Measurements from ENCODE around the gene RNF130. TPM values are rescaled to one million over a fixed set of nuclear protein-coding genes. Genes with fewer than 3 reads are reported as not detected.

The RNF130 gene
- total and polyA plus RNA-seq, 2 of the 13 experiments (the other 11 are each of a cell fraction or from before 2014, with no cell fraction given), result 28.2 to 28.3 TPM

GRCh38 chr5:179906795-179907555 is 164.6 kb downstream of the RNF130 start (continued):
- TF ChIP-seq MXD1 (CRISPR knock-in tag; IDR thresholded peaks at IDR 0.05), result peak; percentile 67; the same call in 1 of the 2 replicates
- TF ChIP-seq RBM39 (IDR thresholded peaks at IDR 0.05; ENCODE audit: low read depth, low read length, poor library complexity, severe bottlenecking), result peak; percentile 36
- no peak for TF ChIP-seq ZNF569 (CRISPR knock-in tag; IDR thresholded peaks at IDR 0.05; ENCODE audit: borderline replicate concordance)
- no peak for TF ChIP-seq RNF2 (conservative IDR thresholded peaks at IDR 0.05; ENCODE audit: low read depth)
- TF ChIP-seq SMYD3 (CRISPR knock-in tag; IDR thresholded peaks at IDR 0.05), result no peak
- TF ChIP-seq, protein P1, sequence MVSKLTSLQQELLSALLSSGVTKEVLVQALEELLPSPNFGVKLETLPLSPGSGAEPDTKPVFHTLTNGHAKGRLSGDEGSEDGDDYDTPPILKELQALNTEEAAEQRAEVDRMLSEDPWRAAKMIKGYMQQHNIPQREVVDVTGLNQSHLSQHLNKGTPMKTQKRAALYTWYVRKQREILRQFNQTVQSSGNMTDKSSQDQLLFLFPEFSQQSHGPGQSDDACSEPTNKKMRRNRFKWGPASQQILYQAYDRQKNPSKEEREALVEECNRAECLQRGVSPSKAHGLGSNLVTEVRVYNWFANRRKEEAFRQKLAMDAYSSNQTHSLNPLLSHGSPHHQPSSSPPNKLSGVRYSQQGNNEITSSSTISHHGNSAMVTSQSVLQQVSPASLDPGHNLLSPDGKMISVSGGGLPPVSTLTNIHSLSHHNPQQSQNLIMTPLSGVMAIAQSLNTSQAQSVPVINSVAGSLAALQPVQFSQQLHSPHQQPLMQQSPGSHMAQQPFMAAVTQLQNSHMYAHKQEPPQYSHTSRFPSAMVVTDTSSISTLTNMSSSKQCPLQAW (CRISPR knock-in tag; IDR thresholded peaks at IDR 0.05), result 0 out of 2 replicates have a peak, but pooled peaks have one; percentile 36

DNA sequence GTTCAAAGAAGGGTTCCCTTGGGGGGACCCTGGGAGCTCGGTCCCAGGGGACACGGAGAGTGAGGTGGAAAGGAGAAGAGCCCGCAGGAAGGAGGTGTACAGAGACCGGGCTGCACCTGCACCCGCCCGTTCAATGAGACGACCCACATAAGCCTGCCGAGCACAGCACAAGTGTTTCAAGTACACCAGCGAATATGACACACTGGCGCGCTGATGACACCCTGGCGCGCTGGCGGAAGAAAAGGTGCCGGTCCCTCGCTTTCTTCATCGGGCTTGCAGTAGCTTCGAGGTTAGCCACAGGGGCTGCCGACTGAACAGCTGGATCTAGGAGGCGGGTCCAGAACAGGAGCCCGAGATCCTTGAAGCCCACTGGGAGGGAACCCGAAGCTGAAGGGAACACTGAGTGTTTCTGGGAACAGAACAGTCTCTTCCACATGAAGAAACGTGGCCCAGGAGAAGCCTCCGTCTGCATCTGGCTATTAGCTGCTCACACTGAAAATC is 165.2 kb downstream of the RNF130 start:
- no peak overlapping the region for H2AFZ ChIP-seq (ENCODE audit: low read length)
- no peak for ATAC-seq
- peaks cover 21% of the 10 kb centered on the region for H3K4me1 ChIP-seq (ENCODE audit: insufficient read depth, low read length)
- H3K79me2 ChIP-seq (ENCODE audit: insufficient read depth, low read length), result peaks cover 18% of the 10 kb centered on the region
- POLR2A ChIA-PET, result interaction anchor here (0.8 to 1.5 kb wide), 2 partner anchors 11 to 86 kb away, joined by 3 to 6 read pairs; partner anchors contain the start of gene SQSTM1
- TF ChIP-seq PAWR (CRISPR knock-in tag; IDR thresholded peaks at IDR 0.05; ENCODE audit: borderline replicate concordance) (0 out of 2 replicates have a peak, but pooled peaks have one; percentile 41), RXRA (CRISPR knock-in tag; IDR thresholded peaks at IDR 0.05) (0 out of 2 replicates have a peak, but pooled peaks have one; percentile 7), CREM (IDR thresholded peaks at IDR 0.05) (no peak), CREM (CRISPR knock-in tag; IDR thresholded peaks at IDR 0.05) (no peak), FOXA1 (IDR thresholded peaks at IDR 0.05) (no peak), FOXA1 (CRISPR knock-in tag; IDR thresholded peaks at IDR 0.05) (no peak)
- H3K4me3 ChIP-seq (replicated peaks in 1 of 3; ENCODE audit: insufficient read depth in 1 of 3, low read depth in 2 of 3, low read length in 3 of 3), result peak overlapping the region; percentile 82 to 86 (median 85)
- intact Hi-C loops (cut with micrococcal nuclease; ENCODE audit: unreplicated experiment), result loop anchor here (5.0 to 10.0 kb wide), 2 partner anchors 142 to 166 kb away; partner anchors contain the start of gene RNF130
- in situ Hi-C loops (cut with HindIII; ENCODE audit: extremely low pct_ligation_motif_present, low pct_unique_long_range_greater_than_20kb), result no loop called here
- H3K9me3 ChIP-seq (ENCODE audit: low read length), result no peaks in the 10 kb centered on the region
- CTCF ChIA-PET (ENCODE audit: low intra/inter-chr PET ratio, low total read pairs), result no interaction called here
- H3K27me3 ChIP-seq (ENCODE audit: control insufficient read depth in 1 of 2, insufficient read depth in 2 of 2, low read length in 2 of 2), result no peaks in the 10 kb centered on the region
- 95% methylated on average over 20 of the region's 24 CpGs for WGBS (ENCODE audit: low lambda C conversion rate)
- H4K20me1 ChIP-seq (ENCODE audit: insufficient read depth, low read length), result no peaks in the 10 kb centered on the region
- H3K4me2 ChIP-seq (ENCODE audit: low read depth, low read length), result peak overlapping the region; percentile 88
- peak overlapping the region; percentile 76 for H3K9ac ChIP-seq (ENCODE audit: insufficient read depth, low read depth, low read length)
- no peak overlapping the region for H3K27ac ChIP-seq (ENCODE audit: extremely low read length, insufficient read depth, low read length)
- BruUV-seq (replicated peaks), result no TSS peak
- H3K36me3 ChIP-seq (replicated peaks in 1 of 2; ENCODE audit: control insufficient read depth in 1 of 2, insufficient read depth in 2 of 2, low read length in 2 of 2), result peaks cover 1 to 31% of the 10 kb centered on the region in 2 experiments; a peak in 3 of 5 replicates
- DNase-seq (ENCODE audit: low spot score), result no peak
- FAIRE-seq, result no peak
